HepG2 (cell line): ENCODE measurements around the gene DNAJC4. TPM values are rescaled to one million over a fixed set of nuclear protein-coding genes. Genes with fewer than 3 reads are reported as not detected.

Source experiments
- CCDC6 ChIP-seq: sonication (generic); formaldehyde crosslinking; IDR thresholded peaks from 2 replicates; pipeline ENCODE4 v1.8.1; 2022; ENCODE audit warnings: mild to moderate bottlenecking, missing genetic modification reagents, moderate library complexity
- CENPX ChIP-seq: sonication (generic); formaldehyde crosslinking; IDR thresholded peaks from 2 replicates; pipeline ENCODE4 v1.9.0; 2021; ENCODE audit warnings: mild to moderate bottlenecking, missing genetic modification reagents, moderate library complexity
- DMAP1 ChIP-seq: IDR thresholded peaks from 2 replicates; pipeline ENCODE4 v1.6.1; 2016
- HIC2 ChIP-seq: sonication (generic); formaldehyde crosslinking; IDR thresholded peaks from 2 replicates; pipeline ENCODE4 v1.9.0; 2022; ENCODE audit warnings: low read depth, missing genetic modification reagents
- HOMEZ ChIP-seq: IDR thresholded peaks from 2 replicates; pipeline ENCODE4 v1.6.1; 2016; ENCODE audit warnings: low read depth
- KLF16 ChIP-seq, 2 experiments: sonication (generic) in 1 of 2; formaldehyde crosslinking in 1 of 2; IDR thresholded peaks; 2 replicates each; pipeline versions ENCODE4 v1.6.1 to v1.8.0; 2016 to 2023; ENCODE audit warnings: missing genetic modification reagents in 2 of 2, missing compliant biosample characterization in 1 of 2
- PCBP1 ChIP-seq: fragments of 200-400 bp; formaldehyde crosslinking; IDR thresholded peaks from 2 replicates; pipeline ENCODE4 v1.6.1; 2017; ENCODE audit warnings: mild to moderate bottlenecking, low read depth, low read length, borderline replicate concordance
- PHB2 ChIP-seq: fragments of 450-650 bp; IDR thresholded peaks from 2 replicates; pipeline ENCODE4 v1.6.1; 2018; ENCODE audit not compliant: partially characterized antibody
- PLSCR1 ChIP-seq: sonication (generic); formaldehyde crosslinking; IDR thresholded peaks from 2 replicates; pipeline ENCODE4 v1.5.0; 2020; ENCODE audit warnings: missing genetic modification reagents, mild to moderate bottlenecking, borderline replicate concordance
- RCOR2 ChIP-seq: IDR thresholded peaks from 2 replicates; pipeline ENCODE4 v1.6.1; 2016; ENCODE audit warnings: missing biosample characterization, missing genetic modification reagents
- XRCC5 ChIP-seq: fragments of 200-400 bp; formaldehyde crosslinking; optimal IDR thresholded peaks from 2 replicates; pipeline ENCODE3; 2017; ENCODE audit warnings: mild to moderate bottlenecking, low read length
- ZBTB1 ChIP-seq: sonication (generic); formaldehyde crosslinking; IDR thresholded peaks from 2 replicates; pipeline ENCODE4 v1.4.0; 2020; ENCODE audit warnings: missing genetic modification reagents, borderline replicate concordance
- ZBTB26 ChIP-seq: IDR thresholded peaks from 2 replicates; pipeline ENCODE4 v1.6.1; 2016; ENCODE audit warnings: missing compliant biosample characterization, missing genetic modification reagents, borderline replicate concordance
- ZBTB42 ChIP-seq: sonication (generic); formaldehyde crosslinking; IDR thresholded peaks from 2 replicates; pipeline ENCODE4 v1.5.0; 2020; ENCODE audit warnings: mild to moderate bottlenecking, missing genetic modification reagents
- ZBTB46 ChIP-seq: sonication (generic); formaldehyde crosslinking; IDR thresholded peaks from 2 replicates; pipeline ENCODE4 v1.4.0; 2020; ENCODE audit warnings: mild to moderate bottlenecking, missing genetic modification reagents, borderline replicate concordance
- ZNF138 ChIP-seq: sonication (generic); formaldehyde crosslinking; IDR thresholded peaks from 2 replicates; pipeline ENCODE4 v1.5.0; 2020; ENCODE audit warnings: mild to moderate bottlenecking, low read depth, missing genetic modification reagents
- ZNF205 ChIP-seq: IDR thresholded peaks from 2 replicates; pipeline ENCODE4 v1.6.1; 2018; ENCODE audit warnings: missing biosample characterization, missing genetic modification reagents
- polyA plus RNA-seq, 8 experiments: library from polyadenylated mRNA; depleted of rRNA in 3 of 8; stranded (reverse) in 7 of 8; unstranded in 1 of 8; fragments of >200 nt; fragmentation: Illumina TruSeq in 4 of 8; extraction: Trizol in 4 of 8; gene quantifications; 2 replicates each; pipeline versions ENCODE4 v1.2.1 to v1.2.3, GENCODE V29; 2011 to 2016; ENCODE audit warnings: low read depth in 4 of 8, missing spikeins in 1 of 8, mixed read lengths in 1 of 8; ENCODE audit not compliant: insufficient read depth in 1 of 8
- total RNA-seq, 5 experiments: library from RNA; depleted of rRNA; stranded (reverse); fragments of >200 nt; fragmentation: Illumina TruSeq; extraction: Trizol; gene quantifications; 2 replicates each; pipeline ENCODE4 v1.2.3, GENCODE V29; 2016; ENCODE audit warnings: low read depth in 1 of 5
- TF ChIP-seq, protein P1 (sequence below): sonication (generic); formaldehyde crosslinking; IDR thresholded peaks from 2 replicates; pipeline ENCODE4 v1.4.0; 2020; ENCODE audit warnings: missing genetic modification reagents, mild to moderate bottlenecking, borderline replicate concordance

The DNAJC4 gene
- total and polyA plus RNA-seq, 2 of the 13 experiments (the other 11 are each of a cell fraction or from before 2014, with no cell fraction given) = 10.3 to 60.8 TPM

GRCh38 chr11:64230171-64230984 lies at the start of gene DNAJC4 (continued):
- peak; percentile 47; the same call in 1 of the 2 replicates for TF ChIP-seq HIC2
- no peak for TF ChIP-seq ZBTB26
- TF ChIP-seq PCBP1 = 0 out of 2 replicates have a peak, but pooled peaks have one; percentile 38
- TF ChIP-seq ZNF138 (CRISPR knock-in tag) = no peak
- TF ChIP-seq CCDC6 (CRISPR knock-in tag) = 0 out of 2 replicates have a peak, but pooled peaks have one; percentile 59
- TF ChIP-seq DMAP1 (CRISPR knock-in tag) = peak; percentile 68
- peak; percentile 48 for TF ChIP-seq XRCC5
- no peak for TF ChIP-seq CENPX
- TF ChIP-seq RCOR2 (CRISPR knock-in tag) = no peak
- TF ChIP-seq ZBTB46 (CRISPR knock-in tag) = no peak
- no peak for TF ChIP-seq PLSCR1 (CRISPR knock-in tag)
- no peak for TF ChIP-seq ZBTB42 (CRISPR knock-in tag)
- TF ChIP-seq PHB2 = no peak
- TF ChIP-seq KLF16 (CRISPR knock-in tag; IDR thresholded peaks at IDR 0.05) = peak in 1 of 2 experiments; percentile 60; a peak in 1 of 4 replicates
- TF ChIP-seq HOMEZ (CRISPR knock-in tag) = no peak
- no peak for TF ChIP-seq ZNF205 (CRISPR knock-in tag)
- TF ChIP-seq, protein P1, sequence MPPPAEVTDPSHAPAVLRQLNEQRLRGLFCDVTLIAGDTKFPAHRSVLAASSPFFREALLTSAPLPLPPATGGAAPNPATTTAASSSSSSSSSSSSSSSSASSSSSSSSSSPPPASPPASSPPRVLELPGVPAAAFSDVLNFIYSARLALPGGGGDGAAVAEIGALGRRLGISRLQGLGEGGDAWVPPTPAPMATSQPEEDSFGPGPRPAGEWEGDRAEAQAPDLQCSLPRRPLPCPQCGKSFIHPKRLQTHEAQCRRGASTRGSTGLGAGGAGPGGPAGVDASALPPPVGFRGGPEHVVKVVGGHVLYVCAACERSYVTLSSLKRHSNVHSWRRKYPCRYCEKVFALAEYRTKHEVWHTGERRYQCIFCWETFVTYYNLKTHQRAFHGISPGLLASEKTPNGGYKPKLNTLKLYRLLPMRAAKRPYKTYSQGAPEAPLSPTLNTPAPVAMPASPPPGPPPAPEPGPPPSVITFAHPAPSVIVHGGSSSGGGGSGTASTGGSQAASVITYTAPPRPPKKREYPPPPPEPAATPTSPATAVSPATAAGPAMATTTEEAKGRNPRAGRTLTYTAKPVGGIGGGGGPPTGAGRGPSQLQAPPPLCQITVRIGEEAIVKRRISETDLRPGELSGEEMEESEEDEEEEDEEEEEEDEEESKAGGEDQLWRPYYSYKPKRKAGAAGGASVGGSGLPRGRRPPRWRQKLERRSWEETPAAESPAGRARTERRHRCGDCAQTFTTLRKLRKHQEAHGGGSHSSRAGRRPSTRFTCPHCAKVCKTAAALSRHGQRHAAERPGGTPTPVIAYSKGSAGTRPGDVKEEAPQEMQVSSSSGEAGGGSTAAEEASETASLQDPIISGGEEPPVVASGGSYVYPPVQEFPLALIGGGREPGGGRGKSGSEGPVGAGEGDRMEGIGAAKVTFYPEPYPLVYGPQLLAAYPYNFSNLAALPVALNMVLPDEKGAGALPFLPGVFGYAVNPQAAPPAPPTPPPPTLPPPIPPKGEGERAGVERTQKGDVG (CRISPR knock-in tag) = 0 out of 2 replicates have a peak, but pooled peaks have one; percentile 47
- TF ChIP-seq ZBTB1 (CRISPR knock-in tag) = no peak
